Gastrocnemius medialis (tissue), 4 donors: ENCODE results near the gene VAV2. TPM values are rescaled to one million over a fixed set of nuclear protein-coding genes. Genes with fewer than 3 reads are reported as not detected.

Source experiments
- ATAC-seq, 2 donors: fragments of 150-250 bp; one replicate each; pipeline ENCODE4 v1.9.1; 2016
- DNase-seq, 2 donors: peaks; one replicate each; pipeline ENCODE4 v3.0.0-alpha.2; 2019
- H3K27ac ChIP-seq, 4 donors: fragments of 200-600 bp; sonication (generic); 1 replicate in 1 of 4; 2 replicates in 3 of 4; pipeline ENCODE4 v1.5.1; 2016 to 2018; ENCODE audit warnings: mild to moderate bottlenecking in 2 of 4, moderate library complexity in 1 of 4
- H3K27me3 ChIP-seq, 3 donors: fragments of 200-600 bp; sonication (generic) in 2 of 3; 1 replicate in 1 of 3; 2 replicates in 2 of 3; pipeline versions ENCODE4 v1.5.1 to v1.6.0; 2016 to 2019; ENCODE audit warnings: mild to moderate bottlenecking in 1 of 3, moderate library complexity in 1 of 3
- H3K36me3 ChIP-seq, 2 donors: fragments of 200-600 bp; sonication (generic) in 1 of 2; one replicate each; pipeline ENCODE4 v1.5.1; 2017 to 2018
- H3K4me1 ChIP-seq, 2 donors: fragments of 200-600 bp; sonication (generic) in 1 of 2; one replicate each; pipeline ENCODE4 v1.5.1; 2016 to 2017; ENCODE audit warnings: mild to moderate bottlenecking in 2 of 2
- H3K4me3 ChIP-seq, 4 donors: fragments of 200-600 bp; sonication (generic) in 3 of 4; 1 replicate in 1 of 4; 2 replicates in 3 of 4; pipeline ENCODE4 v1.5.1; 2016 to 2019; ENCODE audit warnings: mild to moderate bottlenecking in 2 of 4
- H3K9me3 ChIP-seq, 3 donors: fragments of 200-600 bp; sonication (generic) in 2 of 3; 1 replicate in 1 of 3; 2 replicates in 2 of 3; pipeline ENCODE4 v1.5.1; 2016 to 2019
- CTCF ChIP-seq, 5 experiments: fragments of 450-650 bp in 3 of 5; fragments of 200-600 bp in 2 of 5; sonication (generic) in 2 of 5; IDR thresholded peaks in 4 of 5; conservative IDR thresholded peaks in 1 of 5; 1 replicate in 4 of 5; 2 replicates in 1 of 5; pipeline ENCODE4 v1.5.1; 2016 to 2019; ENCODE audit warnings: antibody characterized with exemption in 5 of 5, mild to moderate bottlenecking in 3 of 5, moderate library complexity in 3 of 5
- POLR2A ChIP-seq, 2 donors: fragments of 450-650 bp; IDR thresholded peaks; one replicate each; pipeline ENCODE4 v1.6.1; 2017; ENCODE audit warnings: antibody characterized with exemption in 2 of 2, mild to moderate bottlenecking in 2 of 2, moderate library complexity in 2 of 2
- in situ Hi-C, 4 donors: fragments of 200-750 bp; cut with MboI; loops; one replicate each; pipeline versions ENCODE4 v1.15.0 to v1.8.0; 2017; ENCODE audit warnings: low sequenced_read_pairs in 4 of 4
- intact Hi-C: fragments of 100-400 bp; cut with DNase I; formaldehyde crosslinking; loops from one replicate; pipeline ENCODE4 v1.15.1; 2023; ENCODE audit warnings: low total_unique reads
- total RNA-seq, 4 donors: library from RNA; depleted of rRNA; stranded (reverse); fragments of >200 nt; gene quantifications; one replicate each; pipeline versions ENCODE4 v1.1.0 to v1.2.3, GENCODE V29; 2016

VAV2 gene
- total RNA-seq, 4 donors from 2014 or later = 0.51 to 1.2 (median 0.97) TPM

DNA sequence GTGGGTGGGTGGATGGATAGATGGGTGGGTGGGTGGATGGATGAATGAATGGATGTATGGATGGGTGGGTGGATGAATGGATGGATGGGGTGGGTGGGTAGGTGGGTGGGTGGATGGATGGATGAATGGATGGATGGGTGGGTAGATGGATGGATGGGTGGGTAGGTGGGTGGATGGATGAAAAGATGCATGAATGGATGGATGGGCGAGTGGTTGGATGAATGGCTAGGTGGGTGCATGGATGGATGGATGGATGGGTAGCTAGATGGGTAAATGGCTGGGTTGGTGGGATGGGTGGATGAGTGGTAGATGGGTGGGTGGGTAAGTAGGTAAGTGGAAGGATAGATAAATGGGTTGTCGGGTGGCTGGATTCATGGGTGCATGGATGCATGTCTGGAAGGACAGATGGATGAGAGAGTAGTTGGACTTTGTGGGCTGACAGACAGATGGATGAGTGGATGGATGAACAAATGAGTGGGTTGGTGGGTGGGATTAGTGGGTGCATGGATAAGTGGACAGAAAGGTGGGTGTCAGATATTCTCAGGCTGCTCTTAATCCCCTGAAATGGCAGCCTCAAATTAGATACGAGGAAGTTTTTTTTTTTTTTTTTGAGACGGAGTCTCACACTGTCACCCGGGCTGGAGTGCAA, 153.1 kb downstream of the VAV2 start:
- TF ChIP-seq POLR2A (IDR thresholded peaks at IDR 0.05) (no peak), CTCF (IDR thresholded peaks at IDR 0.05 in 4 of 5, conservative IDR thresholded peaks at IDR 0.05 in 1 of 5) (no peak)
- Histone ChIP-seq H3K4me3 (no peak overlapping the region), H3K4me1 (no peaks in the 10 kb centered on the region), H3K27ac (no peak overlapping the region), H3K36me3 (no peaks in the 10 kb centered on the region), H3K9me3 (no peaks in the 10 kb centered on the region), H3K27me3 (peaks cover 0 to 2% (median 0%) of the 10 kb centered on the region in 3 donors)
- in situ Hi-C loops = no loop called here
- intact Hi-C loops = no loop called here
- DNase-seq (no peak), ATAC-seq (no peak)

DNA sequence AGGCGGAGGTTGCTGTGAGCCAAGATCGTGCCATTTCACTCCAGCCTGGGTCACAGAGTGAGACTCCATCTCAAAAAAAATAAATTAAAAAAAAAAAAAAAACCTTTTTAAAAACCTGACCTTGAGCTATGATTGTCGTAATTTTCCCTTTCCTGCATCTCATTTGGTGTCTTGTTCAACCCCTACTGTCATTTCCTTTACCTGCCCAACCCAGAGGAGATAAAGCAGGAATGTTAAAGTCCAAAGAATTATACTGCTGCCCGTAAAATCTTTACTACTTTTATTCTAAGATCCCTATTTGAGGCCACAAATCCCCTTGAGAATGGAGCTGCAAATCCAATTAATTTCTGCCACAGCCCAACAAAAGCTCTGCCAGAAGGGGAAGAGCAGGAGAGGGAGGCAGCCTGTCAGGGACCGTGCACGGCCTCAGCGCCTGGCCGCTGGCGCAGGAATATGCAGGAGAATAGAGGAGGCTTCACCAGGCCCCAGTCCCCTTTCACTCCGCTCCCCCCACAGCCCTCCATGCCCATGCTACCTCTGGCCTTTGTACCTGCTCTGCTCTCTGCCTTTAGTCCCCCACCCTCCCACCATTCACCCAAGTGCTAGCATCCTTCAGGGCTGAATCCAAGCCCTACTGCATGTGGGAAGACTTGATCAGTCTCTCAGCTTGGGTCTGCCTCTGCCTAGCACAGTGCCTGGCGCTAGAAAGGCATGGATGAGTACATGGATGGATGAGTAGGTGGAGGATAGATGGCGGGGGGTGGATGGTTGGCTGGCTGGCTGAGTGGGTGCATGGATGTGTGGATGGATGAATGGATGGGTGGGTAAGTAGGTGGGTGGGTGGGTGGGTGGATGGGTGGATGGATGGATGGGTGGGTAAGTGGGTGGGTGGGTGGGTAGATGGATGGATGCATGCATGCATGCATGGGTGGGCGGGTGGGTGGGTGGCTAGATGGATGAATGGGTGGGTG, 154.2 kb downstream of the VAV2 start:
- intact Hi-C loops = no loop called here
- Histone ChIP-seq H3K27ac (no peak overlapping the region), H3K27me3 (peaks cover 0 to 2% (median 0%) of the 10 kb centered on the region in 3 donors), H3K9me3 (no peaks in the 10 kb centered on the region), H3K4me1 (no peaks in the 10 kb centered on the region), H3K36me3 (no peaks in the 10 kb centered on the region), H3K4me3 (no peak overlapping the region)
- ATAC-seq (no peak), DNase-seq (no peak)
- in situ Hi-C loops = no loop called here
- TF ChIP-seq CTCF (IDR thresholded peaks at IDR 0.05 in 4 of 5, conservative IDR thresholded peaks at IDR 0.05 in 1 of 5) (no peak), POLR2A (IDR thresholded peaks at IDR 0.05) (no peak)

GRCh38 chr9:133836818-133837217, 155.3 kb downstream of the VAV2 start:
- TF ChIP-seq POLR2A (IDR thresholded peaks at IDR 0.05) = no peak
- TF ChIP-seq CTCF (IDR thresholded peaks at IDR 0.05 in 4 of 5, conservative IDR thresholded peaks at IDR 0.05 in 1 of 5) = no peak
- DNase-seq = no peak
- Histone ChIP-seq H3K4me1 (no peaks in the 10 kb centered on the region), H3K36me3 (no peaks in the 10 kb centered on the region), H3K27me3 (peaks cover 0 to 2% (median 0%) of the 10 kb centered on the region in 3 donors), H3K9me3 (no peaks in the 10 kb centered on the region), H3K4me3 (no peak overlapping the region), H3K27ac (no peak overlapping the region)
- in situ Hi-C loops (no loop called here), intact Hi-C loops (no loop called here)
- no peak for ATAC-seq

DNA sequence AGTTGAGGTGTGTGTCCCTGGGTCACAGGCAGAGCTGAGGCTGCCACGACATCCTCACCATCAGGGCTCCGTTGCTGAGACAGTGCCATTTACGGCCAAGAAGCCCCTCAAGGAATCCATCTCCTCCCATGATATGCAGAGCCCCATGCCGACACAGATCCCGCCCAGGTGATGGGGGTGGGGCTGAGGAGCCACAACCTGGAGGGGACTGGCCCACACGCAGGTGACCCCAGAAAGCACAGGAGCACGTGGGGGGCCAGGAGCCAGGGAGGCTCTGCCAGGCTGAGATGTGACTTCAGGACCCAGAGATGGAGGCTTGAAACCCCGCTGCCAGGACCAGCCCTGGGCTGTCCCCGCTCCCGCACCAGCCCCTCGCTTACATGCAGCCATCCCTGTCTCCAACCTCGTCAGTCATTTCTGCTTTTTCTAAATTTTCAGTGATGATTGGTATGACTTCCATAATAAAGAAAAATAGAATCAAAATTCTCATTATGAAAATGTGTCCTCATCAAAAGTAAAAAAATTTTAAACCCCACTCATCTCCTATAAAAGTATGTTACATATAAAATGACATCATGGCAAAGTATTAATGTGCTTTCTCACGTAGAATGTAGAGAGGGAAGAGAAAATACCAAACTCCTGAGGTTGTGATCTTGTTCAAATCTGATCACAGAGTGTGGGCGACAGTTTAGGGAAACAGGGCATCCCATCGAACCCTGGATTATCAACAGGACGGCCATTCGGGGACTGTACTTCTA, 155.9 kb downstream of the VAV2 start:
- H3K4me3 ChIP-seq = no peak overlapping the region
- no peaks in the 10 kb centered on the region for H3K9me3 ChIP-seq
- in situ Hi-C loops = no loop called here
- no peak for TF ChIP-seq POLR2A (IDR thresholded peaks at IDR 0.05)
- TF ChIP-seq CTCF (IDR thresholded peaks at IDR 0.05 in 4 of 5, conservative IDR thresholded peaks at IDR 0.05 in 1 of 5) = no peak
- H3K36me3 ChIP-seq = no peaks in the 10 kb centered on the region
- no peak overlapping the region for H3K27ac ChIP-seq
- intact Hi-C loops = no loop called here
- ATAC-seq = no peak
- peaks cover 0 to 2% (median 0%) of the 10 kb centered on the region in 3 donors for H3K27me3 ChIP-seq
- no peaks in the 10 kb centered on the region for H3K4me1 ChIP-seq
- DNase-seq = no peak
